GM12878 (cell line): Measurements from ENCODE around the gene INHBA.

Experiments
- ASH2L ChIP-seq: fragments of 300-600, 200-600 bp; sonication (generic); IDR thresholded peaks from 2 replicates; pipeline ENCODE4 v1.6.1; 2017; ENCODE audit warnings: low read depth, mild to moderate bottlenecking, borderline replicate concordance
- CTCF ChIP-seq, 3 experiments: IDR thresholded peaks in 2 of 3; conservative IDR thresholded peaks in 1 of 3; 2 replicates each; pipeline ENCODE4 v1.5.1; 2011; ENCODE audit warnings: low read depth in 3 of 3, low read length in 3 of 3, mild to moderate bottlenecking in 3 of 3, control low read depth in 2 of 3, moderate library complexity in 2 of 3, inconsistent platforms in 1 of 3, mixed read lengths in 1 of 3; ENCODE audit not compliant: control insufficient read depth in 2 of 3, insufficient read depth in 1 of 3; ENCODE audit errors: extremely low read depth in 1 of 3
- ELK1 ChIP-seq: IDR thresholded peaks from 2 replicates; pipeline ENCODE4 v1.6.1; 2012; ENCODE audit warnings: low read depth, low read length, improper control_type of control experiment
- FOXM1 ChIP-seq: IDR thresholded peaks from 2 replicates; pipeline ENCODE4 v1.6.1; 2012; ENCODE audit warnings: low read depth, mild to moderate bottlenecking, inconsistent platforms, low read length, moderate library complexity
- JUNB ChIP-seq: IDR thresholded peaks from 2 replicates; pipeline ENCODE4 v1.6.1; 2016; ENCODE audit warnings: antibody characterized with exemption, mild to moderate bottlenecking
- MYC ChIP-seq: IDR thresholded peaks from 2 replicates; pipeline ENCODE4 v1.6.1; 2011; ENCODE audit warnings: mild to moderate bottlenecking, low read length, moderate library complexity, inconsistent platforms; ENCODE audit not compliant: insufficient read depth, insufficient replicate concordance, insufficient read length, severe bottlenecking
- PAX5 ChIP-seq: IDR thresholded peaks from 2 replicates; pipeline ENCODE4 v1.6.1; 2011; ENCODE audit warnings: low read depth, low read length, borderline replicate concordance
- PBX3 ChIP-seq: IDR thresholded peaks from 2 replicates; pipeline ENCODE4 v1.6.1; 2011; ENCODE audit warnings: mild to moderate bottlenecking, low read depth, low read length, moderate library complexity; ENCODE audit not compliant: insufficient replicate concordance
- POLR2A ChIP-seq: IDR thresholded peaks from 2 replicates; pipeline ENCODE4 v1.6.1; 2011; ENCODE audit warnings: low read depth, mild to moderate bottlenecking, low read length
- REST ChIP-seq: IDR thresholded peaks from 2 replicates; pipeline ENCODE4 v1.6.1; 2012; ENCODE audit warnings: mild to moderate bottlenecking, low read depth, low read length
- TCF3 ChIP-seq: IDR thresholded peaks from 2 replicates; pipeline ENCODE4 v1.6.1; 2012; ENCODE audit warnings: low read depth, mild to moderate bottlenecking, low read length, borderline replicate concordance; ENCODE audit not compliant: insufficient read depth
- ZZZ3 ChIP-seq: IDR thresholded peaks from 2 replicates; pipeline ENCODE4 v1.6.1; 2011; ENCODE audit warnings: low read depth; ENCODE audit not compliant: control insufficient read depth, insufficient read length
- TF ChIP-seq, protein P1 (sequence below): IDR thresholded peaks from 2 replicates; pipeline ENCODE4 v1.6.1; 2011; ENCODE audit warnings: low read depth, low read length, improper control_type of control experiment, borderline replicate concordance

DNA sequence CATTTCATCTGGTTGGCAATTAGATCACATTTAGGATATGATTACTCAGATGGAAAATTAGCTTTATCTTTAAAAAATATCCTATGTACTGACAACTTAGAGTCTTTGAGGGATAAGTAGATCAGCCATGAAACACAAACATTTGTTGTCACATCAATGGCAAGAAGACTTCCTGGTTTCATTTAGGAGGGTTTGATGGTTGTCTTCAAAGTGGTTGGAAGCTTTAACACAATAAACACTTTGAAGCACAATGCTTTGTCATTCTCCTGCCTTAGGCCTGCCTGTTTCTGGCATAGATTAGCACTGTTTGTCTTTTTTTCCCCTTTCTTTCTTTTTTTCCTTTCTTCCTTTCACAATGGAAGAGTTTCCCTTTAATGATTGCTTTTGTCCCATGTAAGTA is 20.5 kb downstream of the INHBA start:
- TF ChIP-seq REST (no peak), TCF3 (no peak), CTCF (IDR thresholded peaks at IDR 0.05 in 2 of 3, conservative IDR thresholded peaks at IDR 0.05 in 1 of 3; ENCODE audit: control insufficient read depth in 2 of 3, extremely low read depth in 1 of 3, insufficient read depth in 1 of 3, low read depth in 3 of 3, low read length in 3 of 3) (no peak), POLR2A (no peak), ZZZ3 (no peak), JUNB (no peak), FOXM1 (no peak), PBX3 (no peak), ASH2L (no peak), ELK1 (no peak), PAX5 (no peak), MYC (no peak)
- TF ChIP-seq, protein P1, sequence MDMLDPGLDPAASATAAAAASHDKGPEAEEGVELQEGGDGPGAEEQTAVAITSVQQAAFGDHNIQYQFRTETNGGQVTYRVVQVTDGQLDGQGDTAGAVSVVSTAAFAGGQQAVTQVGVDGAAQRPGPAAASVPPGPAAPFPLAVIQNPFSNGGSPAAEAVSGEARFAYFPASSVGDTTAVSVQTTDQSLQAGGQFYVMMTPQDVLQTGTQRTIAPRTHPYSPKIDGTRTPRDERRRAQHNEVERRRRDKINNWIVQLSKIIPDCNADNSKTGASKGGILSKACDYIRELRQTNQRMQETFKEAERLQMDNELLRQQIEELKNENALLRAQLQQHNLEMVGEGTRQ, result no peak
